ENCODE data around the gene SPECC1L.

Gene SPECC1L

DNA sequence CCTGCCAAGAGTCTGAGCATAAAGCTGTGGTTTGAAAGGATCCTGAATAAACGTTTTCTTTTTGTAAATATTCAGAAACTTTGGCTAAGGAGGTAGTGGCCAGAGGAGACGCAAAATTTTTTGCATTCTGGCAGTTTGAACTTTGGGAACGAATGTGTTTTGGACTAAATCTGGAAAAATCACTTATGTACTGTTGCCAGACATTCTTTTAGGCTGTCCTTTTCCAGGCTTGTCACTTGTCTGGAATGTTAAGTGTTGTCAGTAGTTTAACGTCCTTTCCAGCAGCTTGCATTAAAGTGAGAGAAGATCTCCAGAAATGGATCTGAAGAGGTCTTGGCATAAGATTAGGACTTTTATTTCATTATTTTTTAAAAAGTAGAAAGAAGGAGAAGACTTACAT lies 18.5 kb downstream of the SPECC1L start:
- no peaks in the 10 kb centered on the region for H3K9me2 ChIP-seq (replicated peaks; ENCODE audit: insufficient read depth, low read length)
- H3K36me3 ChIP-seq (ENCODE audit: low read length): no peaks in the 10 kb centered on the region
- H3K27me3 ChIP-seq (ENCODE audit: low read length): no peaks in the 10 kb centered on the region
- peaks cover 16% of the 10 kb centered on the region for H4K20me1 ChIP-seq (ENCODE audit: low read depth, low read length)
- no peak overlapping the region for H3K9ac ChIP-seq (ENCODE audit: low read length)
- H3K4me3 ChIP-seq (ENCODE audit: insufficient read depth, low read length, poor library complexity, severe bottlenecking): no peak overlapping the region
- peaks cover 81% of the 10 kb centered on the region for H3K79me2 ChIP-seq (ENCODE audit: insufficient read depth, low read length)
- H3K9me3 ChIP-seq (ENCODE audit: insufficient read depth, low read length): no peaks in the 10 kb centered on the region
- no peak overlapping the region for H2AFZ ChIP-seq (ENCODE audit: low read depth, low read length, severe bottlenecking)
- no peak overlapping the region for H3K27ac ChIP-seq (ENCODE audit: low read depth, low read length)
- TF ChIP-seq CTCF (IDR thresholded peaks at IDR 0.05; ENCODE audit: insufficient read depth, low read length, poor library complexity, severe bottlenecking): no peak
- TF ChIP-seq EZH2phosphoT487 (conservative IDR thresholded peaks at IDR 0.05; ENCODE audit: low read length): no peak
- no peak overlapping the region for H3K4me2 ChIP-seq (ENCODE audit: low read depth, low read length, poor library complexity, severe bottlenecking)
- no peaks in the 10 kb centered on the region for H3F3A ChIP-seq (ENCODE audit: insufficient read depth)

DNA sequence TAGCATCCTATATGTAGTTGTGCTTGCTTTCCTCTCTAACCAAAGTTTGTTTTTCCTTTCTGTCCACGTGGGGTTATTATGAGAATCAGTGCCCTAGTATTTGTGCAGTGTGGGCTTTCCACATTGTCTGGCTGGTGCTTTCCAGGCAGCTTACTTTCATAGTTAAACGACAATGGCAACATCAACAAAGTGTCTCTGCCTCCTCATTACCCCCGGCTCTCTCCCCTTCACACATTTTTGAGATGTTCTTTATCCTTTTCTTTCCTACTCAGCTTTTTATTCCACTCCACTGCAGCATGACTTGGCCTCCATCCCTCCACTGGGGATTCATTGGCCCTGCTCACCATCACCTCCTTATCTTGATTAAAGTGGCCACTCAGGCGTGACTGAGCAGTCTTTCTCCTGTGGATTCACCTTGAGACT lies 19.1 kb downstream of the SPECC1L start:
- no peak overlapping the region for H3K4me2 ChIP-seq (ENCODE audit: low read depth, low read length, poor library complexity, severe bottlenecking)
- peaks cover 78% of the 10 kb centered on the region for H3K79me2 ChIP-seq (ENCODE audit: insufficient read depth, low read length)
- no peaks in the 10 kb centered on the region for H3K9me2 ChIP-seq (replicated peaks; ENCODE audit: insufficient read depth, low read length)
- H4K20me1 ChIP-seq (ENCODE audit: low read depth, low read length): peaks cover 16% of the 10 kb centered on the region
- H3K36me3 ChIP-seq (ENCODE audit: low read length): no peaks in the 10 kb centered on the region
- no peak for TF ChIP-seq EZH2phosphoT487 (conservative IDR thresholded peaks at IDR 0.05; ENCODE audit: low read length)
- TF ChIP-seq CTCF (IDR thresholded peaks at IDR 0.05; ENCODE audit: insufficient read depth, low read length, poor library complexity, severe bottlenecking): no peak
- H3K4me3 ChIP-seq (ENCODE audit: insufficient read depth, low read length, poor library complexity, severe bottlenecking): no peak overlapping the region
- no peak overlapping the region for H3K9ac ChIP-seq (ENCODE audit: low read length)
- no peaks in the 10 kb centered on the region for H3K9me3 ChIP-seq (ENCODE audit: insufficient read depth, low read length)
- H3K27ac ChIP-seq (ENCODE audit: low read depth, low read length): no peak overlapping the region
- no peaks in the 10 kb centered on the region for H3F3A ChIP-seq (ENCODE audit: insufficient read depth)
- no peaks in the 10 kb centered on the region for H3K27me3 ChIP-seq (ENCODE audit: low read length)
- no peak overlapping the region for H2AFZ ChIP-seq (ENCODE audit: low read depth, low read length, severe bottlenecking)

- Histone ChIP-seq H3K9ac (ENCODE audit: low read length) (no peak overlapping the region), H2AFZ (ENCODE audit: low read depth, low read length, severe bottlenecking) (no peak overlapping the region), H3K27ac (ENCODE audit: low read depth, low read length) (no peak overlapping the region), H3K4me3 (ENCODE audit: insufficient read depth, low read length, poor library complexity, severe bottlenecking) (no peak overlapping the region), H3K36me3 (ENCODE audit: low read length) (no peaks in the 10 kb centered on the region), H3K27me3 (ENCODE audit: low read length) (no peaks in the 10 kb centered on the region), H4K20me1 (ENCODE audit: low read depth, low read length) (peaks cover 16% of the 10 kb centered on the region), H3K79me2 (ENCODE audit: insufficient read depth, low read length) (peaks cover 73% of the 10 kb centered on the region), H3K9me3 (ENCODE audit: insufficient read depth, low read length) (no peaks in the 10 kb centered on the region), H3K4me2 (ENCODE audit: low read depth, low read length, poor library complexity, severe bottlenecking) (no peak overlapping the region), H3F3A (ENCODE audit: insufficient read depth) (no peaks in the 10 kb centered on the region), H3K9me2 (replicated peaks; ENCODE audit: insufficient read depth, low read length) (no peaks in the 10 kb centered on the region)
- TF ChIP-seq EZH2phosphoT487 (conservative IDR thresholded peaks at IDR 0.05; ENCODE audit: low read length): no peak
- no peak for TF ChIP-seq CTCF (IDR thresholded peaks at IDR 0.05; ENCODE audit: insufficient read depth, low read length, poor library complexity, severe bottlenecking)
Observed at GRCh38 chr22:24290459-24290858, 19.8 kb downstream of the SPECC1L start.

All from SU-DHL-6 (cell line).